Amniotic stem cell (primary cell): ENCODE data around the gene DNAJC2.
"Not testable (repeated sequence)": the region's sequence is repeated elsewhere in the genome, so short reads cannot be mapped to it uniquely, and the experiment has no call there.

ENCODE experiments used
- DNase-seq: peaks from one replicate; lab custom pipeline; 2025; lab: John Stamatoyannopoulos, UW

DNAJC2 gene

GRCh38 chr7:103343332-103343731 lies 1.2 kb downstream of the DNAJC2 start:
- no peak for DNase-seq

- DNase-seq, result no peak
Measured at GRCh38 chr7:103341466-103341865, 3.1 kb downstream of the DNAJC2 start.

- no peak for DNase-seq
Measured at GRCh38 chr7:103338864-103339263, 5.7 kb downstream of the DNAJC2 start.

GRCh38 chr7:103336761-103337160 lies 7.8 kb downstream of the DNAJC2 start:
- DNase-seq, result no peak

- DNase-seq, result no peak
Measured at GRCh38 chr7:103325744-103326143, 18.8 kb downstream of the DNAJC2 start.

GRCh38 chr7:103317009-103317408 lies 27.6 kb downstream of the DNAJC2 start:
- no peak for DNase-seq

- DNase-seq, result no peak
Measured at GRCh38 chr7:103316380-103316941, 28.1 kb downstream of the DNAJC2 start.

GRCh38 chr7:103314852-103315251 lies 29.7 kb downstream of the DNAJC2 start:
- no peak for DNase-seq

- DNase-seq, result no peak
Measured at GRCh38 chr7:103307503-103308231, 36.9 kb downstream of the DNAJC2 start.

- DNase-seq, result no peak
Measured at GRCh38 chr7:103301441-103301840, 43.1 kb downstream of the DNAJC2 start.

- no peak for DNase-seq
Measured at GRCh38 chr7:103299660-103300059, 44.9 kb downstream of the DNAJC2 start.

- no peak for DNase-seq
Measured at GRCh38 chr7:103297837-103298179, 46.8 kb downstream of the DNAJC2 start.

- peak; percentile 86 for DNase-seq
Measured at GRCh38 chr7:103296901-103297836, 47.4 kb downstream of the DNAJC2 start, which contains the start of gene PMPCB. Gene PMPCB (plus strand): TSS chr7:103297435. CDS start chr7:103297460, 25 bp downstream.

- DNase-seq, result no peak
Measured at GRCh38 chr7:103293526-103293925, 51.0 kb downstream of the DNAJC2 start.

- no peak for DNase-seq
Measured at GRCh38 chr7:103292122-103292521, 52.4 kb downstream of the DNAJC2 start.

- DNase-seq, result not testable (repeated sequence)
Measured at GRCh38 chr7:103282802-103283427, 61.7 kb downstream of the DNAJC2 start.

GRCh38 chr7:103280803-103281155 lies 63.8 kb downstream of the DNAJC2 start:
- DNase-seq, result not testable (repeated sequence)

GRCh38 chr7:103279963-103280802 lies 64.4 kb downstream of the DNAJC2 start:
- DNase-seq, result not testable (repeated sequence)

- not testable (repeated sequence) for DNase-seq
Measured at GRCh38 chr7:103279636-103279962, 65.0 kb downstream of the DNAJC2 start.

GRCh38 chr7:103278195-103278594 lies 66.4 kb downstream of the DNAJC2 start:
- DNase-seq, result not testable (repeated sequence)

- not testable (repeated sequence) for DNase-seq
Measured at GRCh38 chr7:103274867-103275266, 69.7 kb downstream of the DNAJC2 start.
